Stimulated activated CD4-positive, alpha-beta T cell treated with anti-CD3 and anti-CD28 coated beads, Interleukin-2, amount 100 ng/mL, for 4 hours (primary cell): ENCODE data around the gene PALLD.

Source experiments
- DNase-seq: peaks from one replicate; pipeline ENCODE4 v3.0.0-alpha.2; 2020; ENCODE audit warnings: low read depth

Gene PALLD

GRCh38 chr4:168878623-168879022 is 381.8 kb downstream of the PALLD start:
- no peak for DNase-seq

- DNase-seq: no peak
These were observed 382.3 kb downstream of the PALLD start for GRCh38 chr4:168879188-168879587.

GRCh38 chr4:168880072-168880675 is 383.3 kb downstream of the PALLD start:
- DNase-seq: no peak

- no peak for DNase-seq
These were observed 384.2 kb downstream of the PALLD start for GRCh38 chr4:168880811-168881595.

- no peak for DNase-seq
These were observed 385.0 kb downstream of the PALLD start for GRCh38 chr4:168881781-168882420.

GRCh38 chr4:168882650-168883233 is 385.9 kb downstream of the PALLD start:
- DNase-seq: no peak

- no peak for DNase-seq
These were observed 386.7 kb downstream of the PALLD start for GRCh38 chr4:168883513-168883912.

- no peak for DNase-seq
These were observed 387.6 kb downstream of the PALLD start for GRCh38 chr4:168884251-168885124.

GRCh38 chr4:168885400-168885799 is 388.5 kb downstream of the PALLD start:
- DNase-seq: no peak

GRCh38 chr4:168886351-168886750 is 389.5 kb downstream of the PALLD start:
- no peak for DNase-seq

- DNase-seq: no peak
These were observed 391.0 kb downstream of the PALLD start for GRCh38 chr4:168887809-168888208.

- no peak for DNase-seq
These were observed 391.9 kb downstream of the PALLD start for GRCh38 chr4:168888715-168889215.

- no peak for DNase-seq
These were observed 394.2 kb downstream of the PALLD start for GRCh38 chr4:168891086-168891485.

GRCh38 chr4:168891688-168892087 is 394.8 kb downstream of the PALLD start:
- no peak for DNase-seq

GRCh38 chr4:168892475-168892874 is 395.6 kb downstream of the PALLD start:
- no peak for DNase-seq

- no peak for DNase-seq
These were observed 396.4 kb downstream of the PALLD start for GRCh38 chr4:168893205-168893604.

GRCh38 chr4:168893807-168894206 is 397.0 kb downstream of the PALLD start:
- no peak for DNase-seq

GRCh38 chr4:168900080-168900479 is 403.2 kb downstream of the PALLD start:
- no peak for DNase-seq

GRCh38 chr4:168907119-168907698 is 410.4 kb downstream of the PALLD start:
- no peak for DNase-seq

GRCh38 chr4:168908093-168908492 is 411.2 kb downstream of the PALLD start:
- DNase-seq: no peak

GRCh38 chr4:168908851-168909273 is 412.0 kb downstream of the PALLD start:
- DNase-seq: no peak
